MM.1S (cell line): ENCODE data around the gene AHNAK.

Experiments used
- CTCF ChIP-seq: fragments of 300-600 bp; sonication (generic); IDR thresholded peaks from 2 replicates; pipeline ENCODE4 v1.5.1; 2016; ENCODE audit warnings: antibody characterized with exemption, low read length, mixed read lengths
- EZH2 ChIP-seq: fragments of 300-600 bp; sonication (generic); optimal IDR thresholded peaks from 2 replicates; pipeline ENCODE3; 2017; ENCODE audit warnings: low read depth, mild to moderate bottlenecking, antibody characterized with exemption, low read length, mixed read lengths
- EZH2phosphoT487 ChIP-seq: fragments of 300-600 bp; sonication (generic); IDR thresholded peaks from 2 replicates; pipeline ENCODE4 v1.6.1; 2018; ENCODE audit warnings: antibody characterized with exemption, low read length

DNA sequence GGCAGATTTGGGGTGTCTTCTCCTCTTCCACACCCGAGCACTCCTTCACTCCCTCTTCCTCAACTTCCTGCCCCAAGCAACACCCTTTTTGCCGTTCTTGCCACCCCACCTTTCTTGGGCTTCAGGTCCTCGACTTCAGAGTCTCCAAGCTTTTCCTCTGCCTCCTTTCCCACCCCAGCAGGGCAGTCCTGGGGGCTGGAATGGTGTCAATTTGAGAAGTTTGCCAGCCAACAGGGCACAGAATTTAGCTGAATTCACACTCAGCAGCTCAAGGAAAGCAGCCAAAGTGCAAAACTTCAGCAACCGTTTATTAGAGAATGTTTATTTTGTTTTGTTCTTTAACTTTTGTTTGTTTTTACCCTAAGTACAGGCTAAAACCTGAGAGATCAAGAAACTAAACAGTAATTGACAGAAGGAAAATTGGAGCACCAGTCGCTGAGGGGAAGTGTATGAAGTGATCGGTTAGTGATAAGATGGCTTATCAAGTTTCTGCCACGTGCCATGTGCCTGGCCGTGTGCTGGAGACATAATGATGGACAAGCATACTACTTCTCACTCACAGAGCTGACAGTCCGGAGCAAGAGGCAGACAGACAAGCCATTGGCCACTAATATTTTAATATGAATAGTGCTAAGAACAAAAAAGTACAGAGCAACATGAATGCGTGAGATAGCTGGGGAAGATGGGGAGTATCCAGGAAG, 44.4 kb downstream of the AHNAK start:
- TF ChIP-seq CTCF (no peak), EZH2phosphoT487 (no peak), EZH2 (no peak)
